ENCODE measurements around the gene HCN2.

HCN2 gene

GRCh38 chr19:639253-640160 lies 49.8 kb downstream of the HCN2 start, which contains the start of gene FGF22:
FGF22 (plus strand) TSS chr19:639879; CDS start chr19:639926, 47 bp downstream.
- TF ChIP-seq CTCF (IDR thresholded peaks at IDR 0.05) = no peak

GRCh38 chr19:640161-640558 lies 50.5 kb downstream of the HCN2 start:
- TF ChIP-seq CTCF (IDR thresholded peaks at IDR 0.05) = no peak

GRCh38 chr19:640606-641189 lies 51.0 kb downstream of the HCN2 start:
- TF ChIP-seq CTCF (IDR thresholded peaks at IDR 0.05) = no peak

- TF ChIP-seq CTCF (IDR thresholded peaks at IDR 0.05) = no peak
These were observed 52.0 kb downstream of the HCN2 start for GRCh38 chr19:641702-642101.

GRCh38 chr19:642767-643727 lies 53.4 kb downstream of the HCN2 start:
- TF ChIP-seq CTCF (IDR thresholded peaks at IDR 0.05) = no peak

- no peak for TF ChIP-seq CTCF (IDR thresholded peaks at IDR 0.05)
These were observed 54.1 kb downstream of the HCN2 start for GRCh38 chr19:643736-644135.

- TF ChIP-seq CTCF (IDR thresholded peaks at IDR 0.05) = no peak
These were observed 54.7 kb downstream of the HCN2 start for GRCh38 chr19:644363-644762.

All from LNCAP (cell line).